ENCODE results near the gene SIM2.

DNA sequence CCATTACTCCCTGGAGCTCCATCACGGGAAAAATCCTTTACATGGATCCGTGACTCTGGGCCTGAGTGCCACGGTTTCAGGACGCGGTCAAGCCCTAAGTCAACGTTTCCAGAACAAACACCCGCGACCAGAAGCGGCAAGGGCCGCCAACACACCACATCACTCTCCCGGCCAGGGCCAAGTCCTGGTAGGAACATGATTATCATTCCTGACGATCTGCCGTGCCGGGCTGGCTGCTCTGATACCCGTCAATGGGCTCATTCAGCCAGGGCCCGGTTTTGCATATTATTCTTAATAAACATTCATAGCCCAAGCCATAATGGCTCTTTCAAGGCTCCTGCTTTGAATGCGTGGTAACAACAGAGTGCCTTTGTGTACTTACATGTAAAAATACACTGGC lies 44.6 kb upstream of the SIM2 start:
- TF ChIP-seq TAF1 (IDR thresholded peaks at IDR 0.05; ENCODE audit: borderline replicate concordance, insufficient read depth, low read length) (no peak), POLR2AphosphoS5 (IDR thresholded peaks at IDR 0.05; ENCODE audit: low read depth, low read length) (no peak), SIN3A (IDR thresholded peaks at IDR 0.05; ENCODE audit: borderline replicate concordance, insufficient read depth, low read length) (no peak)

Data from PFSK-1 (cell line).